Panc1 (cell line): ENCODE measurements around the gene IL20RA.

Experiments
- CTCF ChIP-seq: fragments of 450-650 bp; IDR thresholded peaks from 2 replicates; pipeline ENCODE4 v1.5.1; 2017; ENCODE audit warnings: mild to moderate bottlenecking
- POLR2AphosphoS5 ChIP-seq: IDR thresholded peaks from 2 replicates; pipeline ENCODE4 v1.6.1; 2012; ENCODE audit warnings: mild to moderate bottlenecking, low read depth, low read length, moderate library complexity

- no peak; the same call in 1 of the 2 replicates for TF ChIP-seq CTCF
- no peak for TF ChIP-seq POLR2AphosphoS5
Observed at GRCh38 chr6:137040393-137040792, 4.4 kb downstream of the IL20RA start.
